HG03039 (cell line): ENCODE data around the gene MINDY2.
"Not testable (repeated sequence)": the region's sequence is repeated elsewhere in the genome, so short reads cannot be mapped to it uniquely, and the experiment has no call there.

Experiments used
- ATAC-seq: cut with Tn5 transposase; IDR thresholded peaks from one replicate; pipeline ENCODE4 v1.9.1; 2021; ENCODE audit warnings: mild to moderate bottlenecking, moderate library complexity; ENCODE audit not compliant: unreplicated experiment

The MINDY2 gene

DNA sequence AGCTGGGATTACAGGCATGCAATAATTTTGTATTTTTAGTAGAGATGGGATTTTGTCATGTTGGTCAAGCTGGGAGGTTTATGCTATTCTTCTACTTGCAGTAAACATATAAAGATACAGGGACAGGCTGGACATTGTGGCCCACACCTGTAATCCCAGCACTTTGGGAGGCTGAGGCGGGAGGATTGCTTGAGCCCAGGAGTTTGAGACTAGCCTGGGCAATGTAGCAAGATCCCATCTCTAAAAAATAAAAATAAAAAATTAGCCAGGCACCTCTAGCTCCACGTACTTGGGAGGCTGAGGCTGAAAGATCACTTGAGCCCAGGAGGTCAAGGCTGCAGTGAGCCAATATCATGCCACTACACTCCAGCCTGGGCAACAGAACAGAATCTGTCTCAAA, 52.2 kb downstream of the MINDY2 start:
- ATAC-seq, result not testable (repeated sequence)

DNA sequence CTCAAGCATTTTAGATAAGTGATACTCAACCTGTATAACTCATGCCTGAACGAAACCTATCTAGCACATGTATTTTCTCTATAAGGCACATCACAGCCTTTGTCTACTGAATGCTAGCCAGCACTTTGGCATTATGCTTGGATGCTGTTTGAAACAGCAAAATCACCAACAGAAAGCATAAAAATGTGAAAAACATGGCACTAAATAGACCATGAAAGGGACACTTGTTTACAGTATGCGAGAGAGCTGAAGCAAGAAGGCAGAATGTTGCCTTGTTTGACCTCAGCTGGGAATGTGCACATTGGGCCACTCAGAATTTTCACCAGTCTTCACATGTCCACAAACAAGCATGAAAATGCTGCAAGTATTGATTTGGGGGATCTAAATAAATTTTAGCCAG, 59.5 kb downstream of the MINDY2 start:
- ATAC-seq, result no peak

DNA sequence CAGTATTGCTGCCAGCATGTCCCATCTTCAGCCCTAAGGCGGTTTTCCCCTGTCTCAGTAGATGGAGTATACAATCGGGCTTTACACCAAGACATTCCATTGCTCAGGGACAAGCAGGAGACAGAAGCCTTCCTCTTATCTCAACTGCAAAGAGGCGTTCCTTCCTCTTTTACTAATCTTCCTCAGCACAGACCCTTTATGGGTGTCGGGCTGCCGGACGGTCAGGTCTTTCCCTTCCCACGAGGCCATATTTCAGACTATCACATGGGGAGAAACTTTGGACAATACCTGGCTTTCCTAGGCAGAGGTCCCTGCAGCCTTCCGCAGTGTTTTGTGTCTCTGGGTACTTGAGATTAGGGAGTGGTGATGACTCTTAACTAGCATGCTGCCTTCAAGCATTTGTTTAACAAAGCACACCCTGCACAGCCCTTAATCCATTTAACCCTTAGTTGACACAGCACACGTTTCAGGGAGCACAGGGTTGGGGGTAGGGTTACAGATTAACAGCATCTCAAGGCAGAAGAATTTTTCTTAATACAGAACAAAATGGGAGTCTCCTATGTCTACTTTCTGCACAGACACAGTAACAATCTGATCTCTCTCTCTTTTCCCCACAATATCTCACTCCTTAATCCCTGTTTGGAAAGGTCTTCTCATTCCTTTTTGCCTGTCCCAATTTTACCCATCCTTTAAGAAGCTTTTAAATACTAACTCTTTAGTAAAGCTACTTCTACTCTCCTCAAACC, 62.8 kb downstream of the MINDY2 start:
- ATAC-seq, result not testable (repeated sequence)

DNA sequence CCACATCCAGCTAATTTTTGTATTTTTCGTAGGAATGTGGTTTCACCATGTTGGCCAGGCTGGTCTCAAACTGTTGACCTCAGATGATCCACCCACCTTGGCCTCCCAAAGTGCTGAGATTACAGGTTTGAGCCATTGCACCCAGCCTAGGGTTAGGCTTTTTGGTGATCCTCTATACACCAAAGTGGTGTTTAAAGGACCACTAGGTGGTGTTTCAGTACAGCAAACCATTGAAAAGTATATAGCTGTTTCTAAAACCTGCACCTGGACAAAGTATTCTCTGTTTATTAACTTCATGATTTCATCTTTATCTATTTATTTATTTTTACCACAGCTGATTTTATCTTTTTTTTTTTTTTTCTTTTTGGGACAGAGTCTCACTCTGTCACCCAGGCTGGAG, 68.4 kb downstream of the MINDY2 start:
- ATAC-seq, result no peak

DNA sequence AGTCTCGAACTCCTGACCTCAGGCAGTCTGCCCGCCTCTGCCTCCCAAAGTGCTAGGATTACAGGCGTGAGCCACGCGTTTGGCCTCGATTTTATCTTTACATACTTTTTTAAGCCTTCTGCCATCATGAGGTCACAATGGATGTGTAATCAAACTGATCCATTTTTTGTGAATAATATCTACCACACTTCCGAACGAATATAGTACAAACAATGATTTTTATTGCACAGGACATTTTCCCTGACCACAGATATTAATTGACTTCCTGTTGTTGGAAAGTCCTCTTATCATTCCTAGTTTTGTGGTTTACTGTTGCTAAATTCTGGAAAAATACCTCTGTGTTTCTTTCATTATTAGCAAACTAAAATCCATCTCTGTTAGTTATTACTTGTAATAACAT, 68.9 kb downstream of the MINDY2 start:
- ATAC-seq, result no peak

DNA sequence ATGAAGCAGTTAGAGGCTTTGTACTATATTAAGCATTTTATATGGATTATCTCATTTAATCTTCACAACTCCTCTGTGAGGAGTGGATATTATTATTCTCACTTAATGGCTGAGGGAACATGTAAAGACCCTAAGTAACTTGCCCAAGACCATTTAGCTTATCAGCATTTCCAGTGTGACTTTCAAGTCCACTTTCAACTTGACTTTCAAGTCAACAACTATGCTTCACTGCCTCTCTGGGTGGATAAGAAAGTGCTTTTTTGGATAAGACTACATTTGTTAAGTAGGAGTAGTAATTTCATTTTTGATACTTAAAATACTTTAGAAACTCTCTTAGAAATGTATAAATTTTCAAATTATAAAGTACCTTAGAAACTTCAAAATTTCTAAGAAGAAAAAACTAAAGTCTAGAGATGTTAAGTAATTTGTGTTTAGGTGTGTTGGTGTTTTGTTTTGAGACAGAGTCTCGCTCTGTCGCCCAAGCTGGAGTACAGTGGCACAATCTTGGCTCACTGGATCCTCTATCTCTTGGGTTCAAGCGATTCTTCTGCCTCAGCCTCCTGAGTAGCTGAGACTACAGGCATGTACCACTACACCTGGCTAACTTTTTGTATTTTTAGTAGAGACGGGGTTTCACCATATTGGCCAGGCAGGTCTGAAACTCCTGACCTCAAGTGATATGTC, 71.8 kb downstream of the MINDY2 start:
- no peak for ATAC-seq

DNA sequence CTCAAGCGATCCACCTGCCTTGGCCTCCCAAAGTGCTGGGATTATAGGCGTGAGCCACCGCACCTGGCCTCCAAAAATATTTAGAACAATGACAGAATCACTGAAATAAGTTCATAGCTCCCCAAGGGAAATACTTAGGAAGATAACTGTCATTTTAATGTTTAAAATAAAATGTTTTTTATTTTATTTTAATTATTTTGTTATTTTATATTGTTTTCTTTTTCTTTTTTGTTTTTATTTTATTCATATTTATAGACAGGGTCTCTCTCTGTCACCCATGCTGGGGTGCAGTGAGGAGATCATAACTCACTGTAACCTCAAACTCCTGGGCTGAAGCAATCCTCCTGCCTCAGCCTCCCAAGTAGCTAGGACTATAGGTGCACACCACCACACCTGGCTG, 80.1 kb downstream of the MINDY2 start:
- not testable (repeated sequence) for ATAC-seq

DNA sequence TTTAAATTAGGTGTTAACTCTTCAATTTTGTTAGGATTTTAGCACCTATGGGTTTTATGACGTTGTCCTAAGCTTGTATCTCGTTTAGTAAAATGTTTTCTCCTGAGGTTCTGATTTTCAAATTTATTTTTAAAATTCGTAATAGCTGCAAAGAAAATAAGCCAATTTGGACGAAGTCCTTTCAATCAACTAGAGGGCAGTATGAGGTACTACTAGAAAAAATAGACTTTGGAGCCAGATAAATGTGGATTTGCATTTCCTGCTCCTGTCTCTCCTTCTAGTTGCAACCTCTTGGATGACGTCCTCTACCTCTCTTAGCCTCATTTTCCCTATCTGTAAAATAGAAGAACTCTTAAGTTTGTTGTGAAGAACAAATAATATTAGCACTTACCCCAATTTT, 81.2 kb downstream of the MINDY2 start:
- no peak for ATAC-seq

DNA sequence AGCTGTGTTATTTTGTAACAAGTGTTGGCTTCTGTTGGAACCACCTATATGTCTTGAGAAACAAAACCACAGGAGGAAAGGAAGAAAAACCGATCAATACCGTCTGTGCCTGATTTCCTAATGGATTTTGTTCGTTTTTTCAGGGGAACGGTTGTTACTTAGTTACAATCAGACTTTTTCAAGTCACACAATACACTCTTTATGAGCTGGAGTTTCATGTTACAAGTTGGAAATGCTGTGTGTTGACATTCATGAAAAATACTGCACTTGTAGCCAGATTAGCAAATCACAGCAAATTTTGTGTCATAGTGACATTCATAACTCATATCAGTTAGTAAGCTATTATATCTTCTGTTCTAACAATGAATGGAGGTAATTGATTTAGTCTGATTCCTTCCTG, 83.5 kb downstream of the MINDY2 start:
- no peak for ATAC-seq

DNA sequence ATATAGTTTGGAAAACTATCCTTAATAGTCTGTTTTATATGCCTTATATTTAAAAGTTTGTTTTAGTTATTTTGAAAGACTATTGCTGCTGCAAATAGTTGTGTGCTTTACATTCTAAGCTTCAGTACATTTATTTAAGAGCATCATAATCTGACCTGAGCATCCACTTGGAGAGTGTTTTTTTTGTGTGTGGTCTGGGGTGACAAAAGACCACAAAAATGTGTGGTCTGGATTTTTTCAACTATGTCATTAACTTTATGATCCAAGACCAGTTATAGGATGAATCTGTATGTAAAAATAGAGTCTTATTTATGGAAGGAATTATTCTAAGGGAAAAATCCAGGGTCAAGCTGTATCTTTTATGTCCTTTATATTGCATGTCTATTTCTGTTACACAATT, 85.0 kb downstream of the MINDY2 start:
- ATAC-seq, result no peak

DNA sequence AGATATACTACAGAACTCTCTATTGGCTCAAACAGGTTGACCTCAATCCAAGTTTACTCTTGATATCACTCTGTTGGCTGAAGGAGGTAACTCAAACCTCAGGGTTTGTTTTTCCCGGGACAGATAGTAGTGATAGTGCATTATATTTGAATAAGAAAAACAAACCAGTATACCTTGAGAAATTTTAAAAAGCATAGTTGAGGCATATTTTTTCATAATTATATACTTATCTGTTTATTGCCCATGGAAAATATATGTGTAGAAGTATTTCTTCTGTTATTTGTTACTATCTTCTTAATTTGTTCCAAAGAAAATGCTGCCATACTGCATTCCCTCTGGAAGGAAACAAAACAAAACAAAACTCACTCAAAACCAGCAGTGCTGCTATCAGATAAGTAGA, 85.5 kb downstream of the MINDY2 start:
- ATAC-seq, result not testable (repeated sequence)

DNA sequence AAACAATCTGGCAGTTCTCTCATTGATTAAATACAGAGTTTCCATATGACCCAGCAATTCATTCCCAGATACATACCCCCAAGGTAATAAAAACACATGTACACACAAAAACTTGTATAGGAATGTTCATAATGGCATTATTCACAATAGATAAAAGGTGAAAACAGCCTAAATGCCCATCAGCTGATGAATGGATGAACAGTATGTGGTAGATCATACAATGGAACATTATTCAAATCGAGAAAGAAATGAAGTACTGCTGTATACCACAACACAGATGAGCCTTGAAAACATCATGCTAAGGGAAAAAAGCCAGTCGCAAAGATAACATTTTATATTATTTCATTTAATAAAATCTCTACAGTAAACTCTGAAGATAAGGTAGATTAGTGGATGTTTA, 91.2 kb downstream of the MINDY2 start:
- no peak for ATAC-seq

DNA sequence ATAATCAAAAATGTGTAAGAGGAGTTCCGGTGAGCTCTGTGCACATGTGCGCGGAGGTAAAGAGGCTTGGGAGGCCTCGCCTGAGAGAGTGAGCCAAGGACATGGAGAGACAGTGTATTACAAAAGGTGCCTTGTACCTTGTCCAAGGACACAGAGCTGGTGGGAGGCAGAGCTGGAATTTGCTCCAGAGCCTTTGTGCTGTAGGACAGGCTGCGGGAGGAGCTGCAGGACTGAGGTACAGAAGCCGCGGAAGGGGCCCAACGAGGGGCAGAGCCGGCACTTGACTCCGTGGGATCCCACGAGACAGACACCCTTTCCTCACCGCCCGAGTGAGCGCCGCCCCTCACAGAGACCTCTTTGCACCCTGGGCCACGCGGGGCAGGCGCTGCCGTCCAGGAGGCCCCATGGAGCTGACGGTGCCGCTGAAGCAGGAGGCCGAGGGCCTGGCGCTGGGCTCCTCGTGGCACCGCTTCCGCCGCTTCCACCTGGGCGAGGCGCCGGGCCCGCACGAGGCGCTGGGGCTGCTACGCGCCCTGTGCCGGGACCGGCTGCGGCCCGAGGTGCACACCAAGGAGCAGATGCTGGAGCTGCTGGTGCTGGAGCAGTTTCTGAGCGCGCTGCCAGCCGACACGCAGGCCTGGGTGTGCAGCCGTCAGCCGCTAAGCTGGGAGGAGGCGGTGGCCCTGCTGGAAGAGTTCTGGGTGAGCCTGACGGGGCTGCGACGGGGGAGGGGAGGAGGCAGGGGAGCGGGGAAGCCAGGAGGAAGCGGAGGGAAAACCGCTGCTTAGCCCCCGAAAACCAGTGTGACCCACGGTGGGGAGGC, 93.7 kb downstream of the MINDY2 start:
- ATAC-seq, result no peak

DNA sequence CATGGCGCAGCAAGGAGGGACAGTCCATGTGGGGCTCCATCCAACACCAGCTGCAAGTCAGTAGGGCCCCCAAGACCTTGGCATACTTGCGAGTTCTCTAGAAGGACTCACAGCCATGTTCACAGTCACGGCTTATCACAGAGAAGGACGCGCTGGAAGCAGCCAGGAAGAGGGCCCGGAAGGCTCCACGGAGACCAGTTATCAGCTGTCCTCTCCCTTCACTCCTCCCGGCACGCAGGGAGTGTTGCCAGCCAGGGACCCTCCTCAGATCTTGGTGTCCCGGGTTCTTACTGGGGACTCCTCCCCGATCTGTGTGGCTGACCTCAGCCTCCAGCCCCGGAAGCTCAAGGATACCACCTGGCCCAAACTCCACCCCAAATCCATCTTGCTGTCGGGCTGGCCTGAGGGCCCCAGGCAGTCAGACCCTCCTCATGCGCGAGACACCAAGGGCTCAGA, 94.4 kb downstream of the MINDY2 start:
- no peak for ATAC-seq

DNA sequence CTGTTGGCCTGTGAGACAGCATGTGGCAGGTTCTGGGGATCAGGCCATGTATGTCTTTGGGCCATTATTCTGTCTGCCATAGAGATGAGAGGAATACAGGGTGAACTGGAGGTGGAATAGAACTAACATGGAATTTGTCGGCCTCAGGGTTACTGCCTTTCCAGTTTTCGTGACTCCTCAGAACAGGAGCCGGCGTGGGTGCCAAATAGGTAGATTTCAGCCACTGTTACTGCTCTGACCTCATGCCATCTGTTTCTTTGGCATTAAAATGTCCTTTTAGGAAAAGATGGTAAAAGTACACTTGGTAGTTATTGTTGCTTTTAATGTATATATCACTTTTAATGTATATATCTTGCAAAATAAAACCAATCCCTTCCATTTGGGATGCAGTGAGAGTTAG, 96.8 kb downstream of the MINDY2 start:
- no peak for ATAC-seq

DNA sequence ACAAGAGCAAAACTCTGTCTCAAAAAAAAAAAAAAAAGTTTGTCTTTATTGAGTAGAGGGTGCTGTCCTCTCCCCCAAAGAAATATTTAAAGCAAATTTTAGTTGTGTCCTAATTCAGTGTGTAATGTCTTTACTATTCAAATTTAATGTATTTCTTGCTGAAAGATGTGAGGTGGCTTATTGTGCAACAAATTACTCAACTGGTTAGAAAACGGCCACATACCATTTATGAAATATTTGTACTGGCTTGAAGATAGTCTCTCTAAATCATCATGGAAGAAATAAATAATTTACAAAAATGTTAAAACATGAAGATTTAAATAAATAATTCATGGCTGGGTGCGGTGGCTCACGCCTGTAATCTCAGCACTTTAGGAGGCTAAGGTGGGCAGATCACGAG, 99.3 kb downstream of the MINDY2 start:
- ATAC-seq, result no peak

DNA sequence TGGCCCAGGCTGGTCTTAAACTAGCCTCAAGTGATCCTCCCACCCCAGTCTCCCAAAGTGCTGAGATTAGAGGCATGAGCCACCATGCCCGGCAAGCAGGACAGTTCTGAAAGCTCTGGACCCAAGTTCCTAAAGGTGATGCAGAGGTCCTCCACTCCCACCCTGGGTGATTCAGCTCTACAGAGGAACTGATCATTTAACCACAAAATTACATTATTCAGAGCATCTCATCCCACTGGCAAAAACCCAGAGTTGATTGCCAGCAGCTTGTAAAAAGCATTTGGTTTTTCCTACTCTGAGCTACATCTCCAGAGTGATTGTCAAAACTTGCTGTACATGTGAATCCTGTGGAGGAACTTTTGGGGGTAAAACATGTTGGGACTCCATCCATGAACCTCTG, 102.2 kb downstream of the MINDY2 start:
- no peak for ATAC-seq

DNA sequence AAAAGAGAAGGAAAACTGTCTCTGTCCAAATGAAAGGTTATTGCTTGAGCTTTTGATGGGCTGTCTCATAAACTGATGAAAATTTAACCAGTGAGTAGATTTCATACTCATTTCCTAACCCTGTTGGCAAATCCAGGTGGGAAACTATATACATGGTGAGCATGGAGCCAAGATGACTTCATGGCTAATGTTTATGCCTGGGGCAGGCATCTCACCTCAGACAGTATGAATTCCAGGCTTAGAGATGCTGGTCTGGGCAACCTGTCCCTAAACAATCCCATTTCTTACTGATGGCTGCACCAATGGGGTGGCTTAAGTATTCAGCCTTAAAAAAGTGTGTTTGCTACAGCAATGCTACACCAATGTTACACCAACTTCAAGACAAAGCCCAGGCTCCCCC, 104.2 kb downstream of the MINDY2 start:
- no peak for ATAC-seq

DNA sequence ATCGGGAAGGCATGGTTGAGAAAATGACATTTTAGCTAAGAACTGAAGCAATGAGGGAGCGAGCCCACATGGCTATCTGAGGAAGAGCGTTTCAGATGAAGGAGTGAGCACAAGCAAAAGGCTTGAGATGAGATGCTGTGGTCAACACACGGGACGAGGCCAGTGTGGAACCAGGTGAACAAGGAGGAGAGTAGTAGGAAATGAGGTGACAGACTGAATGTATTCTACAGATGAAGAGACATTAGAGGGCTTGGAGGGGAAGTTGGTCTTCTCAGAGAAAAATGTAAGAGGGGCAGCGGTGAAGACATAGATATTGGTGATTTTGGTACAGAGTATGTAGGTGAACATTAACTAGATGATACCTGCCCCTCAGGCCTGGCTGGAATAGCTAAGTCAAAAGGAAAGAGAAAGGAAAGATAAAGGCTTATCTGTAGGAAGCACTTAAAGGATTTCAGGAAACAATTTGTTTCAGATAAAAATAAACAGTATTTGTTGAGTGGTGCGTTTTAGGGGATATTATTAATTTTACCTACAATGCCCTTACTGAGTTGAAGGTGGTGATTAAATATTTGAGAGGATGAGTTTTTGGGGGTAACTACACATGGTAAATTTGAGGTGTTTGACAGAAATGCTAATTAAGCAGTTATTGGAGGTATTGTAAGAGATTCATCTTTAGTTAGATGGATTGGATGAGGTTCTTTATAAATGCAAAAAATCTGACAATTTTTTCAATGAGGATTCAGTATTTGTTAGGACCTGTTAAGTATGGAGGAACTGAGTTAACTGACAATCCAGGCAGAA, 105.4 kb downstream of the MINDY2 start:
- no peak for ATAC-seq

DNA sequence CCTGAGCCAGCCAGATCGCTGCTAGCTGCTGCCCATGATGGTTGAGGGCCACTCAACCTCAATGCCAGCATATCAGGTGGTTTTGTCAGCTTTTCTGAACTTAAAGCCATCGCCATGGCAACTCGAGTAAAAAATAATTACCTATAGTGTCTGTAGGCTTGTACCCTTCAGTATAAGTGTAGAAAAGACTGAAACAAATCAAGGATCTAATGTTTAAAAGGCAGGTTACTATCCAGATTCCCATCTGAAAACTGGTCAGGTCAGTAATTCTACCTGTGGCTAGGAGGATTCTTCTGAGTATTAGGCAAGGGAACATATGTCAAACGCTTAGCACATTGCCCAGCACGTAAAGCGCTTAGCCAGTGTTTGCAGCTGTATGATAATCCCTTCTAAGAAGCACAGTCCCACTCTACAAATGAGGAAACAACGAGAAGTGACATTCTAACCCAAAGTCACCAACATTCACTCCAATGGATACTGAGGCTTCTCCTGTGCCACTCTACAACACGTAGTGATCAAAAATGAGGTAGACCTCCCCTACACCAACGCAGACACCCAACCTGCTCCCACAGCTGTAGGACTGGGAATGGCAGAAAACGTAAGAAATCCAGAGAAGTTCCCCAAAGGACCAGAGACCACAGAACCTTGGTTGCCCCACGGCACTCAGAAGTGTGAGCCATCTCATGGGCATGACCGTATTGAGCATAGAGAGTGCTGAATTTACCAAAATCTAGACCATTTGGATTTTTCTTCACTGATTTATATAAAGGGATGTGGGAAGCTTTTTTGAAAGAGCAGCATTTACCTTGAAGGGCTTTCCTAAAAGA, 107.1 kb downstream of the MINDY2 start:
- ATAC-seq, result no peak
